Measurements from ENCODE around the gene CCDC157.
A peak's percentile ranks its signal among the peaks of the same experiment; 100 is the strongest.

CCDC157 gene

GRCh38 chr22:30408388-30409102 lies 51.7 kb downstream of the CCDC157 start:
- peak; percentile 78 for DNase-seq (ENCODE audit: low read depth)
- no peak overlapping the region for H3K4me3 ChIP-seq (ENCODE audit: control insufficient read depth, low read depth, low read length)
- TF ChIP-seq, protein P1, sequence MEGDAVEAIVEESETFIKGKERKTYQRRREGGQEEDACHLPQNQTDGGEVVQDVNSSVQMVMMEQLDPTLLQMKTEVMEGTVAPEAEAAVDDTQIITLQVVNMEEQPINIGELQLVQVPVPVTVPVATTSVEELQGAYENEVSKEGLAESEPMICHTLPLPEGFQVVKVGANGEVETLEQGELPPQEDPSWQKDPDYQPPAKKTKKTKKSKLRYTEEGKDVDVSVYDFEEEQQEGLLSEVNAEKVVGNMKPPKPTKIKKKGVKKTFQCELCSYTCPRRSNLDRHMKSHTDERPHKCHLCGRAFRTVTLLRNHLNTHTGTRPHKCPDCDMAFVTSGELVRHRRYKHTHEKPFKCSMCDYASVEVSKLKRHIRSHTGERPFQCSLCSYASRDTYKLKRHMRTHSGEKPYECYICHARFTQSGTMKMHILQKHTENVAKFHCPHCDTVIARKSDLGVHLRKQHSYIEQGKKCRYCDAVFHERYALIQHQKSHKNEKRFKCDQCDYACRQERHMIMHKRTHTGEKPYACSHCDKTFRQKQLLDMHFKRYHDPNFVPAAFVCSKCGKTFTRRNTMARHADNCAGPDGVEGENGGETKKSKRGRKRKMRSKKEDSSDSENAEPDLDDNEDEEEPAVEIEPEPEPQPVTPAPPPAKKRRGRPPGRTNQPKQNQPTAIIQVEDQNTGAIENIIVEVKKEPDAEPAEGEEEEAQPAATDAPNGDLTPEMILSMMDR (conservative IDR thresholded peaks at IDR 0.05; ENCODE audit: control insufficient read depth, insufficient read depth, low read depth, low read length): no peak

GRCh38 chr22:30411780-30412179 lies 55.0 kb downstream of the CCDC157 start:
- TF ChIP-seq, protein P1 (conservative IDR thresholded peaks at IDR 0.05; ENCODE audit: control insufficient read depth, insufficient read depth, low read depth, low read length): no peak
- no peak for DNase-seq (ENCODE audit: low read depth)
- H3K4me3 ChIP-seq (ENCODE audit: control insufficient read depth, low read depth, low read length): no peak overlapping the region

GRCh38 chr22:30413001-30413400 lies 56.2 kb downstream of the CCDC157 start:
- DNase-seq (ENCODE audit: low read depth): no peak
- TF ChIP-seq, protein P1 (conservative IDR thresholded peaks at IDR 0.05; ENCODE audit: control insufficient read depth, insufficient read depth, low read depth, low read length): no peak
- no peak overlapping the region for H3K4me3 ChIP-seq (ENCODE audit: control insufficient read depth, low read depth, low read length)

DNA sequence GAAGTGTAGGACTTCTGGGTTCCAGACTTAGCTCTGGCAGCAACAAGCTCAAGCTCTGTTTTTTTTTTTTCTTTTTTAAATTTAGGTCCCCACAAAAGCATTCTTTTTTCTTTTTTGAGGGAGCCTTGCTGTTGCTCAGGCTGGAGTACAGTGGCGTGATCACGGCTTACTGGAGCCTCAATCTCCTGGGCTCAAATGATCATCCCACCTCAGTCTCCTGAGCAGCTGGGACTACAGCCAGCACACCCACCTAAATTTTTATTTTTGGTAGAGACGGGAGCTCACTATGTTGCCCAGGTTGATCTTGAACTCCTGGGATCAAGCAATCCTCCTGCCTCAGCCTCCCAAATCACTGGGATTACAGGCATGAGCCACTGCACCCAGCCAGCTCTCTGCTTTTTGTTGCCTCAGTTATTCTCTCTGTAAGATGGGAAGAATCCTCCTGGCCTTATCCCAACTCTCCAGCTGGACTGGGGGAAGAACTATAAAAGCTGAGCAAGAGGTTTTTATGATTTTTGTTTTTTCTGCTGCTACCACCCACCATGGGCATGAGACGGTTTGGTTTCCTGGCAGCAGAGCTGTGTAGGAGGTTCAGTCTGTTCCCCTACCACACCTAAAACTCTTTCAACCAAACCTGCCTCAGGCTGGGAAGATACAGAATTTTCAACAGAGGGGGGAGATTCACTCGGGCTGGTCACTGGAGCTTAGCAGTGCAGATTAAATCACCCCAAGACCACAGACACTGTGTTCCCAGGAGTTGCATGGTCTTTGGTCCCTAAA lies 57.1 kb downstream of the CCDC157 start:
- no peak for DNase-seq (ENCODE audit: low read depth)

GRCh38 chr22:30414525-30415047 lies 57.8 kb downstream of the CCDC157 start:
- no peak for DNase-seq (ENCODE audit: low read depth)

More for the DNA sequence above, 57.1 kb downstream of the CCDC157 start:
- TF ChIP-seq, protein P1 (conservative IDR thresholded peaks at IDR 0.05; ENCODE audit: control insufficient read depth, insufficient read depth, low read depth, low read length): no peak
- H3K4me3 ChIP-seq (ENCODE audit: control insufficient read depth, low read depth, low read length): no peak overlapping the region

GRCh38 chr22:30416403-30416802 lies 59.6 kb downstream of the CCDC157 start:
- no peak overlapping the region for H3K4me3 ChIP-seq (ENCODE audit: control insufficient read depth, low read depth, low read length)
- no peak for DNase-seq (ENCODE audit: low read depth)
- TF ChIP-seq, protein P1 (conservative IDR thresholded peaks at IDR 0.05; ENCODE audit: control insufficient read depth, insufficient read depth, low read depth, low read length): no peak

More at GRCh38 chr22:30414525-30415047, 57.8 kb downstream of the CCDC157 start:
- H3K4me3 ChIP-seq (ENCODE audit: control insufficient read depth, low read depth, low read length): no peak overlapping the region
- TF ChIP-seq, protein P1 (conservative IDR thresholded peaks at IDR 0.05; ENCODE audit: control insufficient read depth, insufficient read depth, low read depth, low read length): no peak
